Epithelial cell of proximal tubule (primary cell): ENCODE data around the gene TTYH3. TPM values are rescaled to one million over a fixed set of nuclear protein-coding genes. Genes with fewer than 3 reads are reported as not detected.
A peak's percentile ranks its signal among the peaks of the same experiment; 100 is the strongest.

Experiments
- DNase-seq: peaks from one replicate; pipeline ENCODE4 v3.0.0-alpha.2; 2011; ENCODE audit warnings: low read depth
- H3K4me3 ChIP-seq: 2 replicates; pipeline ENCODE4 v1.5.1; 2011; ENCODE audit warnings: low read depth, mild to moderate bottlenecking, low read length
- total RNA-seq: library from RNA; depleted of rRNA; stranded (reverse); fragments of >200 nt; gene quantifications from 2 replicates; pipeline ENCODE4 v1.2.3, GENCODE V29; 2015
- TF ChIP-seq, protein P1 (sequence below): conservative IDR thresholded peaks from 2 replicates; pipeline ENCODE4 v1.5.1; 2012; ENCODE audit warnings: low read depth, mild to moderate bottlenecking, low read length

TTYH3 gene
- total RNA-seq, 1 donor from 2014 or later, result 97.6 TPM

DNA sequence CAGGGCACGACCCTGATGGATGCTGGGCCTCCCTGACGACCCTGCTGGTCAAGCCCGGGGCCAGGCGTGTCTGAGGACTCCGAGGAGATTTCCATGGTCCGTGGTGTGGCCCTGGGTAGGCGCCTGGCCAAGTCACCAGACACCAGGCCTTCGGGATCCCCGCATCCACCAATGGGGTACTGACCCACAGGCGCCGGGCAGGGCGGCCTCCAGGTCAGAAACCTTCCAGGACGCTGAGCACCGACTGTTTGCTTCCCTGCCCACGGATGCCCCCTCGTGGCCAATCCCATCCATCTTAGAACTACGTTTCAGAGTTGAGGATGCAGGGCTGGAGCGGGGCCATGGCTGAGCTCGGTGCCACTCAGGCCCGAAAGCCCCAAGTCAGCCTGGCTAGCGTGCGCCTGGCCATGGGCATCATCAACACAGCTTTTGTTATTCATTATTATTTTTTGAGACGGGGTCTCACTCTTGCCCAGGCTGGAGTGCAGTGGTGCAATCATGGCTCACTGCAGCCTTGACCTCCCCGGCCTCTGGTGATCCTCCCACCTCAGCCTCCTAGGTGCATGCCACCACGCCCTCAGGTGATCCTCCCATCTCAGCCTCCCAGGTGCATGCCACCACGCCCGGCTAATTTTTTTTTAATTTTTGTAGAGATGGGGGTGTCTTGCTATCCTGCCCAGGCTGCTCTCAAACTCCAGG, 49.2 kb downstream of the TTYH3 start:
- TF ChIP-seq, protein P1, sequence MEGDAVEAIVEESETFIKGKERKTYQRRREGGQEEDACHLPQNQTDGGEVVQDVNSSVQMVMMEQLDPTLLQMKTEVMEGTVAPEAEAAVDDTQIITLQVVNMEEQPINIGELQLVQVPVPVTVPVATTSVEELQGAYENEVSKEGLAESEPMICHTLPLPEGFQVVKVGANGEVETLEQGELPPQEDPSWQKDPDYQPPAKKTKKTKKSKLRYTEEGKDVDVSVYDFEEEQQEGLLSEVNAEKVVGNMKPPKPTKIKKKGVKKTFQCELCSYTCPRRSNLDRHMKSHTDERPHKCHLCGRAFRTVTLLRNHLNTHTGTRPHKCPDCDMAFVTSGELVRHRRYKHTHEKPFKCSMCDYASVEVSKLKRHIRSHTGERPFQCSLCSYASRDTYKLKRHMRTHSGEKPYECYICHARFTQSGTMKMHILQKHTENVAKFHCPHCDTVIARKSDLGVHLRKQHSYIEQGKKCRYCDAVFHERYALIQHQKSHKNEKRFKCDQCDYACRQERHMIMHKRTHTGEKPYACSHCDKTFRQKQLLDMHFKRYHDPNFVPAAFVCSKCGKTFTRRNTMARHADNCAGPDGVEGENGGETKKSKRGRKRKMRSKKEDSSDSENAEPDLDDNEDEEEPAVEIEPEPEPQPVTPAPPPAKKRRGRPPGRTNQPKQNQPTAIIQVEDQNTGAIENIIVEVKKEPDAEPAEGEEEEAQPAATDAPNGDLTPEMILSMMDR, result peak; percentile 82
- no peak overlapping the region for H3K4me3 ChIP-seq
- DNase-seq, result no peak

DNA sequence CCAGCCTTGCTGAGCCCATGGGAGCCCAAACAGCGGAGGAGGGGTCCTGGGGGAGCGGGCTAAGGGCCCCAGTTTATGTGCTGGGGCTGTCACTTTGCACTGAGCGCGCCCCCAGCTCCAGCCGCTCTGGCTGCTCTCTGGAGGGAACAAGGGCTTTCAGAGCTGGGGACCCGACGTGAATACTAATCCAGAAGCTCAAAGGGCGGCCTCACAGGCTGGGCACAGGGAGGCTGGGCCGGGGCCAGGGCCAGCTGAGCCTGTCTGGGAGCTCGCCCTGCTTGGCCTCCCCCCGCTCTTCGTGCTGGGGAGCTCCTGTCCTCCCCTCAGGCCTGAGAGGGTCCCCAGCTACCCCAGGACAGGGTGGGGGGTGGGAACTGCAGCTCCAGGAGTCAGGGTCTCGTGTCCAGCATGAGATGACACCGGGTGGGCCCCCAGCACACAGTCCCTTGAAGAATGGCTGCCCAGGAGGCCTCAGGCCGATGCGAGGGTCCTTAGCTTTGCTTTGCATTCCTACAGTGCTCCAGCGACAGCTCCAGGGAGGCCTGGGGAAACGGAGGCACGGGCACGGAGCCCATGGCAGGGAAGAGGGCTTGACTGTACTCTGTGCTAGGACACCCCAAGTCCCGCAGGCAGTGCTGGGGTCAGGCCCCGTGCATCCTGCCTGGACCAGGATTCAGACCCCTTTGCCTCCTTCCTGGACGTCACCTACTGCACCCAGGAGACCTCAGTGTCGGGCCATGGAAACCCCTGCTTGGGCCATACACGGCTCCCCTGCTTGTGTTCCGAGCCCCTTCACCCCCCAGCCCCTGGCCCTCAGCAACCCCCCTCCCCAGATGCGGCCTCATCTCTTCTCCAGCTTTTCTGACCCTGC, 50.4 kb downstream of the TTYH3 start:
- TF ChIP-seq, protein P1, result no peak
- DNase-seq, result no peak
- H3K4me3 ChIP-seq, result no peak overlapping the region

DNA sequence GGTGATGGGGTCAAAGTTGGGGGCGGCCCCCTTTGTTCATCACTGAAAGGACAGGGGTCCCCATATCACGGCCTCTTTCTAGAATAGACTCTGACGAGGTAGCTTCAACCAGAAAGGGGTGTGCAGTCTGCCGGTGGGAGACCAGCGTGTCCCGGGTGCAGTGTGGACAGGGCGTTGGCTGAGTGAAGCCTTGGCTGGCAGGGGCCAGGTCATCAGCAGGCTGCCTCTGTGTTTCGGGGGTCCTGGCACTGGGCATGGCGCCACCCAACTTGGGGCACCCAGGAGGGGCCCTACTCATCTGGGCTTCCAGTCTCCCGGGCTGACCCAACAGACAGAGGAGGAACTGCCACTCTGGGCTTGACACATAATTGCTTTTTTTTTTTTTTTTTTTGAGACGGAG, 52.7 kb downstream of the TTYH3 start:
- no peak for DNase-seq
- TF ChIP-seq, protein P1, result no peak
- H3K4me3 ChIP-seq, result no peak overlapping the region

DNA sequence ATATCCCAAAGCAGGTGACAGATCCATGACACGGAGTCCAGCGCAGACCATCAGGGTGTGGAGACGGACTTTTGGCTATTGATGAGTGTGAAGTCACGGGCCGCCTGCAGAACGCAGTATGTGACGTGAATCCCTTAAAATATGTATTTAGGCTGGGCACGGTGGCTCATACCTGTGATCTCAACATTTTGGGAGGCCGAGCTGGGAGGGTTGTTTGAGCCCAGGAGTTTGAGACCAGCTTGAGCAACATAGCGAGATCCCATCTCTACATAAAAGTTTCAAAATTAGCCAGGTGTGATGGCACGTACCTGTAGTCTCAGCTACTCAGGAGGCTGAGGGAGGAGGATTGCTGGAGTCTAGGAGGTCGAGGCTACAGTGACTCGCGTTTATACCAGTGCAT, 54.3 kb downstream of the TTYH3 start:
- DNase-seq, result no peak
- no peak overlapping the region for H3K4me3 ChIP-seq
- TF ChIP-seq, protein P1, result no peak

DNA sequence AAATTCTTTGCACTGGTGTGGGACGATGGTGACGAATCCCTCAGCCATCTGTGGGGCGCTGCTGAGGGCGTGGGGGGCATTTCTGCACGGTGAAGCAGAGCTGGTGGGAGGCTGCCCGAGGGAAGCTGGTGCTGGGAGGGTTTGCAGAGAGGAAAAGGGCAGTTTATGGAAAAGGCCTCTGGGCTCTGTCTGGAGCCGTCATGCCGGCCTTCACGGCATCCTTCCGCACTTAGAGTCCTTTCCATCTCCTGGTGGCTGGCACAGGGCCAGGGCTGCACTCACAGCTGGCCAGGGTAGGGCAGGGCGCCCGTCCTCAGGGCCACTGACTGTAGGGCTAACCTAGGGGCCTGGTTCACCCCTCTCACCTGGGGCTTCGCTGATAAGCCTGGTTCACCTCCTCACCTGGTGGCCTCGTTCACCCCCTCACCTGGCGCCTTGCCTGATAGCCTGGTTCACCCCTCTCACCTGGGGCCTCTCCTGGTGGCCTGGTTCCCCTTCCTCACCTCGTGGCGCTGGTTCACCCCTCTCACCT, 55.6 kb downstream of the TTYH3 start:
- no peak overlapping the region for H3K4me3 ChIP-seq
- TF ChIP-seq, protein P1, result no peak
- no peak for DNase-seq

DNA sequence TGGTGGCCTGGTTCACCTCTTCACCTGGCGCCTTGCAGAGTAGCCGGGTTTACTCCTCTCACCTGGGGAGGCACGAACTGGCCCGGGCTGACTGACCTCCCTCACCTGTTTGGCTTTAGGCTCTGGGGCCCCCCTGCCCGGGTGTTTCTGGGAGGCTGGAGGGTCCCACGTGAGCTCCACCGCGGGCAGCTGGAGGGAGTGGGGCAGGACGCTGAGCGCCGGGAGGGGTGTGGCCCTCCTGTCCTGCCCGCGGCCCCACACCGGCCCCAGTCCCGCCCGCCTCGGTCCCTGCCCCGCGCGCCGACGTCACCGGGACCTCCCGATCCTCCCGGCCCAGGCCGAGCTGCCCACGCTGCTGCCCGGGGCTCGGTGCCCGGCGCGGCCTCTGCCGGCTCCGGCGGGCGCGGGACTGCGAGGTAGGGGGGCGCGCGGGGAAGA, 56.1 kb downstream of the TTYH3 start, which contains the start of gene AMZ1:
Gene AMZ1, plus strand, starts transcription at position 322 of the 438 bp plus-strand sequence. CDS start 12,250 bp downstream, outside the sequence.
- TF ChIP-seq, protein P1, result no peak
- H3K4me3 ChIP-seq, result no peak within 1 kb of the TSS
- no peak for DNase-seq
